Gastroesophageal sphincter (tissue), 3 donors: ENCODE data around the gene C8G.

ENCODE experiments used
- CTCF ChIP-seq, 4 experiments: fragments of 200-600 bp in 2 of 4; fragments of 450-650 bp in 2 of 4; sonication (generic) in 1 of 4; IDR thresholded peaks; one replicate each; pipeline ENCODE4 v1.5.1; 2017 to 2019; ENCODE audit warnings: antibody characterized with exemption in 4 of 4, mild to moderate bottlenecking in 2 of 4, moderate library complexity in 2 of 4
- EP300 ChIP-seq: sonication (generic); formaldehyde crosslinking; IDR thresholded peaks from one replicate; pipeline ENCODE4 v1.6.1; 2017; ENCODE audit warnings: antibody characterized with exemption, mild to moderate bottlenecking
- POLR2A ChIP-seq, 2 donors: fragments of 450-650 bp; IDR thresholded peaks; one replicate each; pipeline ENCODE4 v1.6.1; 2017; ENCODE audit warnings: antibody characterized with exemption in 2 of 2, mild to moderate bottlenecking in 2 of 2, moderate library complexity in 1 of 2
- POLR2AphosphoS5 ChIP-seq: sonication (generic); formaldehyde crosslinking; IDR thresholded peaks from one replicate; pipeline ENCODE4 v1.6.1; 2017; ENCODE audit warnings: antibody characterized with exemption

- no peak for TF ChIP-seq POLR2A (IDR thresholded peaks at IDR 0.05)
- no peak for TF ChIP-seq CTCF (IDR thresholded peaks at IDR 0.05)
- TF ChIP-seq POLR2AphosphoS5: no peak
- TF ChIP-seq EP300: no peak
Measured at GRCh38 chr9:136969774-136970173, 24.7 kb downstream of the C8G start.
